GM19240 (cell line): ENCODE measurements around the gene ANAPC1.
A peak's percentile ranks its signal among the peaks of the same experiment; 100 is the strongest.
"Not testable (repeated sequence)": the region's sequence is repeated elsewhere in the genome, so short reads cannot be mapped to it uniquely, and the experiment has no call there.

Experiments used
- DNase-seq: peaks from one replicate; pipeline ENCODE4 v3.0.0; 2011; ENCODE audit warnings: low spot score; ENCODE audit not compliant: insufficient read length

The ANAPC1 gene

DNA sequence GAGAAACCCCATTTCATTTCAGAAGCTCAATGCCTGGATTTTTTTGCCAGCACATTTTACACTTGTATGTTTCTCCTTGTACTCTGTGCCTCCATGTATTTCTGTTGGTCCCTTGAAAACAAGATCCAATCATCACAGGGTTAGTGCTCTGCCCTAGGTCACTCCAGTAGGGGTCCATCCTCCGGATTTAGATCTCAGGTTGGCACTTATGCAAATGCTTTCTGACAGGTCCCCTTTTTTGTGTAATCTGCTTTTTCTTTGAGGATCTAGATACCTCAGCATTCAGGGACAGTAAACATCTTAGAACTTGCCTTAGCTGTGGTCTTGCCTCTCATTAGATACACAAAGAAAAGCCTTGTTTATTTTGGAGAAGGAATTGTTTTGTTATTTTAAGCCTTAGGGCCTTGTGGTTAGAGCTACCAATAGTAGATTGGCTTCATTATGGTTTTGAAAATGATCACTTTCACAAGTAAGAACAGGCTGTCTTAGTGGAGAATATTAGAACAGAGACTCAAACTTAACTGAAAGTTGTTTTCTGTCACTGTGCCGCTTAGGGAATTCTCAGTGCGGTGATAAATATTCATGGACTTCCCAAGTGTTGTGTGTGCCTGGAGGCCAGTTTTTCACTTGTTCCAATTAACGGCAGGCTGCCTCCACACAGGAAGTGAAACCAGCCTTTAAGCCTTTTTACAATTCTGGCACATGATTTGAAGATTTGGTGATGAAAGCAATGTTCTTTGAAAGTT, 22.2 kb upstream of the ANAPC1 start:
- DNase-seq = no peak

DNA sequence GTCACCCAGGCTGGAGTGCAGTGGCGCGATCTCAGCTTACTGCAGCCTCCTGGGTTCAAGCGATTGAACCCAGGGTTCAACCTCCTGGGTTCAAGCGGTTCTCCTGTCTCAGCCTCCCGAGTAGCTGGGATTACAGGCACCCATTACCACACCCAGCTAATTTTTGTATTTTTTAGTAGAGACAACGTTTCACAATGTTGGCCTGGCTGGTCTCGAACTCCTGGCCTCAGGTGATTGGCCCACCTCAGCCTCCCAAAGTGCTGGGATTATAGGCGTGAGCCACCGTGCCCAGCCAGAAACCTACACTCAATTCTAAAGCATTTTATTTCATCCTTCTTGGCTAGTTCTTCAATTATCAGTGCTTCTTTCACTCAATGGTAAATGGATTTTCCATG, 21.5 kb upstream of the ANAPC1 start:
- not testable (repeated sequence) for DNase-seq

DNA sequence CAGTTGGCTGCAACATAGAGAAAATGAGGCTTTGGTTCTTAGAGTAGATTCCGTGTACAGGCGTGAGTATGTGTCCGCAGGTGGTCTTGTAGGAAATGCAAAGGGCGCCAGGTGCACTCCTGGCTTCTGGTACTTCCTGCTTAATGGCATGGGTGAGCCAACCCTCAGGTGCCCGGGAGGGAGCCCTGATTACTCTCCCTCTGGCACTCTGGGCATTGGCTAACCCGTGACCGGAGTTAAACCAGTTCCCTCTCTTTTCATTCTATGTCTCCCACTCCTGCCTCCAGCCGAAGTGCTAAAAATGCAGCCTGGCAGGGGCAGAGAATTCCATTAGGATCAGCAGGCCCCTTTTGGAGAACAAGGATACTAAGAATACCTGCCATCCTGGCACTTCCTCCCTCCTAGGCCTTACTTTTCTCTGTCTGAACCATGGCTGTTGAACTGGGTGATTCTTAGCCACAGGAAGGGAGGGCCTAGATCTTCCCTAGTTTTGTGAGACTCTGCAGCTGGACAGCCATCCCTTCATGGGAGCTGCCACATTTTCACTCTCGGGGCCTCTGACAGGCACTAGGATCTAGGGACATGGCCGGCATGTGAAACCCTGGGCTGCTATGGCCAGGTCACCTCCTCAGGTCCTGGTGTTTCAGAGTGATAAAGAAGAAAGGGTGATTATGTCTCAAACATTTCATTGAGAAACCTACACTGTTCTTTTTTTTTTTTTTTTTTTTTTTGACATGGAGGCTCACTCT, 20.9 kb upstream of the ANAPC1 start:
- DNase-seq = no peak

DNA sequence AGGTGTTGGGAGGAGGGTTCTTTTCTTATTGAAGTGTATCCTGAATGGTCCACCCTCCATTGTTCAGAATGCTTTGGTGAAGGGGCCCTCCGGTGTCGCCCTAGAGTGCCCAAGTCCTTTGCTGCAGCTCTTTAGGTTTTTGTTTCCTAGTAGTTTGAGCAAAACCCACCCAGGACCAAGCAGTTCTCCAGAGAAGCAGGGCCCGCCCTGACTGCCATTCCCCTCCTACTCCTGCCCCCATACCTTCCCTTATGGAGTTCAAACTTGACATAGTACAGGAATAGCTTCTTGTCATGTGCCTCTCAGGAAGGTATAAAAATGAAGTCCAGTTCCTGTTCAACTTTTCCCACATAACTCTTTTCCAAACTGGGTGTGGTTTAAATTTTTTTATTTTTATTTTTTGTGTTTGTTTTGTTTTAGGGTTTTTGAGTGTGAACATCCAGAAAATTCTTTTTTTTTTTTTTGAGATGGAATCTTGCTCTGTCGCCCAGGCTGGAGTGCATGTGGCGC, 20.0 kb upstream of the ANAPC1 start:
- no peak for DNase-seq

DNA sequence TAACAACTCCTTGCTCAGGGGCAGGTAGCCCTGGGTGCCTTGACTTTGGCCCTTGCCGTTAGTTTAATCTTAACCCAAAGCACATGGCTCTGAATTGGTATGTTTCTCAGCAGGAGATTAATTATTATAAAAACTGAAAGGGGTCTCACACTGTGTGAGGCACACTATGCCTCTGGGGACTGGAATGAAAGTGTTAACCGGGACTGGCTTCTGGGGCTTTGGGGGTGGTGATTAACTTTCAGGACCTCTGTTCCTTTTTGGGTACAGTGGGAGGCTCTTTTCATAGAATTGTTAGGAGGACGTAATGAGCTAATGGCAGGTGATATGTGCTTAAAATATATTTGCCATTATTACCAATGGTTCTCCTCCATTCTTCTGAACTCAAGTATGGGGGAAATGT, 19.5 kb upstream of the ANAPC1 start:
- no peak for DNase-seq

DNA sequence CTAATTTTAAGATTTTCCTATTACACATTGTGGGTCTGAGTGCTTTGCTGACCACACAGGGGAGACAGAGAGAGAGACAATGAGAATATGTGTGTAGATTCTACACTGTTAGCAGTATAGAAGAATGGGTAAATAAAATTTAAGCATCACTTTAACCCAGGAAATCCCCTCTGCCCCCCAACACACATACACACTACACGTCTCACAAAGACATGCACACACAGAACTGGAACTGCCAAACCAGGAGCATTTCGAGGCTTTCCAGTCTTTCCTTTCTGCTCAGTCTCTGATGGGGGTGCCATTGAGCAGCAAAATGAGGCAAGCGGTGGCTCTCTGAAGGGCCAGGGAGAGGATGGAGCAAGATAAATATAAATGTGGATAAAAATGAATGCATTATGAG, 16.9 kb upstream of the ANAPC1 start:
- no peak for DNase-seq

DNA sequence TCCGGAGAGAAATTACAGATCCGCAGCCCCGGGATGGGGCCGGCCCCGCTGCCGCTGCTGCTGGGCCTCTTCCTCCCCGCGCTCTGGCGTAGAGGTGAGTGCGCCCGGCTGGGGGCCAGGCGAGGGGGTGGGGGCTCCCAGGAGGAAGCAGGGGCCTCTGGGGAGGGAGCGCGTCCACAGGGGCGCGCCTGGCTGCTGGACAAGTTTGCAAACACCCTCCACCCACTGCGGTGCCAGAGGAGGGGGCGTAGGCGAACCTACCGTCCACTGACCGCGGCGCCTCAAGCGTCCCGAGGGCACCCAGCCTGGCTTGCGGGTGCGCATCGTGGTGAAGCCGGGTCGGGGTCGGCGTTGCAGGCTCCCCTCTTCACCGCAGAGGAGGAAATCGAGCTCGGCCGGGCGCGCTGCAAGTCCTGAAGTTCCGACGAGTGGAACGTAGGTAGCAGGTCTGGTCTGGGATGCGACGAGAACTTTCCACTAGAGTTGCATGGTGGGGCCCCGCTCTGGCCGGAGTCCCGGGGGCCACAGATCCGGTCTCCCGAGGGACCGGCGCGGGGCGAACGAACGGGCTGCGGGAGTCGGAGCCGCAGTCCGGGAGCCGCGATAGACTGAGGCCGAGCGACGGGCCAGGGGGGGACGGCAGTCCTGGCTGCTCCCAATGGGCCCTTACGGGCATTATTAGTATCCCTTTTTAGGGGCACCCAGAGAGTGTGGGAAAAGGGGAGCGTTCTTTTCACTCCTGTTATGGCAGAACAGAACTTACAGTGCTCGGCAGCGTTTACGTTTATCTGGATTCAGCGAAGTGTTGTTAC, 14.9 kb upstream of the ANAPC1 start:
- no peak for DNase-seq

DNA sequence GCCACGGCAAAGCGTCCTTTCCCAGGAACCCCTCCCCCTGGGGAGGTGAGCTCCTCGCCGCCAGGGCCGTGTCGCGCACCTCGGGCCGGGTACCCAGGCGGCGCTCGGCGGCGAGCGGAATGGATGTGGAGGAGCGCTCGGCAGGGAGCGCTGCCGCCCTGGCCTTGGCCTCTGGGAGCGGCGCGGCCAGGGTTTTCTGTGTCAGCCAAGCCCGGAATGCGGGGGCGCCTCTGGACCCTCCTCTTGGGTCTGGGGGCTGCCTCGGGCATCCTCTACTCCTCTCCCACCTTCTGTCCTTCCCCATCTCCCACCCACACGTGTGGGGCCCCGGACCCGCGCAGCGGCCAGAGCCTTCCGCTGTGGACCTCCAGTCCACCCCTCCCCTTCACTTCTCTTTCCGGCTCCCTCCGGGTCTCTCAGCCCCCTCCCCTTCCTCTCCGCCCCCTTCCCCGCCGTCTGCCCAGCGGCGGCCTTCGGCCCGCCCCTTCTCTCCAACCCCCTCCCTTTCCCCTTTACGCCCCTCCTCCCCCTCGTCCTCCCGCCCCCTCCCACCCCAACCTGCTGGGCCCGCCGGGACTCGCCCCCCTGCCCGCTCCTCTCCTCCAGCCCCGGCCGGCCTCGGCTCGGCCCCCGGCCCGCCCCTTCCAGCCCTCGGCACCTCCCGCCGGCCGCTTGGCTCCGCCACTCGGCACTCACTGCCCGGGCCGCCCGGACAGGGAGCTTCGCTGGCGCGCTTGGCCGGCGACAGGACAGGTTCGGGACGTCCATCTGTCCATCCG, 14.1 kb upstream of the ANAPC1 start, which contains the start of gene MERTK:
Gene MERTK (plus strand): TSS at position 684 of the 779 bp plus-strand sequence. CDS start 129 bp downstream, outside the sequence.
- DNase-seq = peak; percentile 57

DNA sequence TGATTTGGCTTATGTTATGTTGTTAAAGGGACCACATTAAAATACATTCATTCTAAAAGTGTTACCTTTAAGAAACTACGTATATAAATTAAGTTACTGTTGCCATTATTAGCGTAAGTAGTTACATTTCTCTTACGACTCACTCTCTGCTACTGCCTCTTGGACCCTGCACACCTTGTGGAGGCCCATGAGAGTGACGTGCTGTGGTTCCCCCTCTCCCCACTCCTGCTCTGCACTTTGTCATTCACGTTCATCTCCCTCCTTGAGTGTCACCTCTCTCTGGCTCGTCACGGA, 13.6 kb upstream of the ANAPC1 start:
- no peak for DNase-seq

DNA sequence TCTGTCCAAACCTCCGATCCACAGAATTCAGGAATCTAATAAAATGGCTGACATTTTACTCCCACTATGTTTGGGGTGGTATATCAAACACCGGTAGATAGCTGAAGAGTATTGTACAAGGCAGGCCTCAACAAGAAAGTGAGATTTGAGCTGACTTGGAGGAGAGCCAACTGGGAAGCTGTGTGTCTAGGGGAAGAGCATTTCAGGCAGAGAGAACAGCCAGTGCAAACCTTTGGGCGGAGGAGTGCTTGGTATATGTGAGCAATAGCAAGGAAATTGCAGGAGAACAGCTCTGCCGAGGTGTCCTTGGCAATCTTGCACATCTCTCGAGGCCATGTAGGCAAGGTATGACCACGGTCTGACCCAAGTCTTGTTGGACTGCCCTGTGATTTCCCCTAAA, 12.6 kb upstream of the ANAPC1 start:
- DNase-seq = no peak

DNA sequence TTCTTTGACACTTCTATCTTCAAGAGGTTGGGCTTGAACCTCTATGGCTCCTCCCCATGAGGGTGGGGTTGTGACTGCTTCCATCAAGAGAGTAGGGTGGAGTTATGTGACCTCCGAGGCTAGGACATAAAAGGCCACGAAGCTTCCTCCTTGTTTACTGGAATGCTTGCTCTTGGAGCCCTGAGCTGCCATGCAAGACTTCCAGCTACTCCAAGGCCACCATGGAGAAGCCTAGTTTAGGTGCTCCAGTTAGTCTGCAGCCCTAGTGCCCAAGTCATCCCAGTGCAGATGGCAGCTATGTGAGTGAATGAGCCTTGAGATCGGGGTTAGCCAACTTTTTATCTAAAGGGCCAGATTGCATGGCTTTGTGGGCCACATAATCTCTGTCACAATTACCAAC, 12.0 kb upstream of the ANAPC1 start:
- DNase-seq = no peak

DNA sequence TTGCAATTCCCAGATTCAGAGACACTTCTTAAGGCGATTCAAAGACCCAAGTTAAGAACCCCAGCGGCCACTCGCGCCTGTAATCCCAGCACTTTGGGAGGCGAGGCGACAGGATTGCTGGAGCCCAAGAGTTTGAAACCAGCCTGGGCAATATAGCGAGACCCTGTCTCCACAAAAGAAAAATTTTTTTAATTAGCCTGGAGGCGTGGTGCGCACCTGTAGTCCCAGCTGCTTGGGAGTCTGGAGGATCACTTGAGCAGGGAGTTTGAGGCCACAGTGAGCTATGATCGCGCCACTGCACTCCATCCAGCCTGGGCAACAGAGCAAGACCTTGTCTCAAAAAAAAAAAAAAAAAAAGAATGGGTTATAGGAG, 585 bp upstream of the ANAPC1 start:
- no peak for DNase-seq

DNA sequence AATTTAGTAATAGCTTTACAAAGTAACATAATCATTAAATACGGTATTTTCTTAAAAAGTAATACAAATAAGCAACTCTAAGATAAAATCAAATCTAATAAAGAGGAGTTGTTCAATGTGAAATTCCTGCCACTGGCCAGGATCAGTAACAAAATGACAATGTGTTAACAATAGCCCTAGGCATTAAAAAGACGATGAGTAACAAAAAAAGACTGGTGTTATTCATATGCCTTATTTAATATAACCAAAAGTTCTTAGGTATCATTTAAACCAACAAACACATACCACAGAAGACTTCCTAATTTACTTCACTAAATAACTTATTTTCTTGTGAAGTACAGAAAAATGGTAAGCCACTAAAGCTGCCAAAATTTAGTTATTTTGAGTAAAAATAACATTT, 11.2 kb downstream of the ANAPC1 start:
- not testable (repeated sequence) for DNase-seq

DNA sequence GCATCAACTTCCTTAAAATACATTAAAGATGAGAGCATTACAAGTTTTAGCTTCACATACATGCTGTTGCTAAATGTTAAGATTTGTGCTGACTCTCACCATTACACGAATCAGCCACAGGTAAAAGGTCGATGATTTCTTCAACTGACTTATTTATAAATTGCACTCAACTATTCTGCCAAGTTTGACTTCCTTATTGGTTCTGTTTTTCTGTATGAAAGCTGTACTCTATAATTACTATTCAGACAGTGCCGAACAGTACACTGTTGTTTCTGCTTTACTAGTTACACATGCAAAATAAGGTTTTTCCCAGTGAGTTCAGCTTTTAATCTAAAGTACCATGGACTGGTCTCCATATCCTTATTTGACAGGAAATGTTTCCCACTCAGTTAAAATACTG, 18.9 kb downstream of the ANAPC1 start:
- DNase-seq = not testable (repeated sequence)

DNA sequence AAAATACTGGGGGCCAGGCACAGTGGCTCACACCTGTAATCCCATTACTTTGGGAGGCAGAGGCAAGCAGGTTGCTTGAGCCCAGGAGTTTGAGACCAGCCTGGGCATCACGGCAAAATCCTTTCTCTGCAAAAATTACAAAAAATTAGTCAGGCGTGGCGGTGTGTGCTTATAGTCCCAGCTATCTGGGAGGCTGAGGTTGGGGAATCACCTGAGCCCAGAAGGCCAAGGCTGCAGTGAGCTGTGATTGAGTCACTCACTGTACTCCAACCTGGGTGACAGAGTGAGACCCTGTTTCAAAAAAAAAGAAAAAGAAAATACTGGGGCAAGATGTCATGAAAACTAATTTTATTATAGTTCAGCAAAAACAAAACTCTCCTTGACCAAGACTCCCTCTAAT, 24.0 kb downstream of the ANAPC1 start:
- not testable (repeated sequence) for DNase-seq

DNA sequence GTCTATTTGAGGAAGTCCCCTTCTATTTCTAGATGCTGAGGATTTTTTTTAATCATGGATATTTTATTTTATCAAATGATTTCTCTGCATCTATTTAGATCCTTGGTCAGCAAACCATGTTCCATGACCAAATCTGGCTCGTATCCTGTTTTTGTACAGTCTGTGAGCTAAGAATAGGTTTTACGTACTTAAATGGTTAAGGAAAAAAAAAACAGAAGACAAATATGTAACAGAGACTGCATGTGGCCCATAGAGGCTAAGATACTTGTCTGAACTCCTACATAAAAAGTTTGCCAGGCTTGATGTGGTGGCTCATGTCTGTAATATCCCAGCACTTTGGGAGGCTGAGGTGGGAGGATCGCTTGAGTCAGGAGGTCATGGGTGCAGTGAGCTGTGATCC, 31.4 kb downstream of the ANAPC1 start:
- not testable (repeated sequence) for DNase-seq

DNA sequence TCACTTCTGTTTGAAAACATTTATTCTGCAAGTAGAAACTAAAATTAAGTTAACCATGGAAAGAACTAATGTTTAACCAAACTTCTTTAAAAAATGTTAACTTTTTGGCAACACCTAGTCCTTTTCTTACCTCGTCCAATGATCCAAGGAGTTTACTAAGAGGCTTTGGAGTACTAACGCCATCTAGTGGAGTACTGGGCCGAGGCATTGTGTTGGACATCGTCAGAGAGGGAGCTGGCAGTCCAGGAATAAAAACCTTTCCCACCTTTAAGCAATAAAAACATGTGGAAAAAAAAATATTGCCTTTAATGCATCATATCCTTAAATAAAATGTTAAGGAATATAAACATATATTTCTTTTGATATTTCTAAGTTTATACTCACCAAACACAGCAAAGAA, 33.3 kb downstream of the ANAPC1 start:
- not testable (repeated sequence) for DNase-seq

DNA sequence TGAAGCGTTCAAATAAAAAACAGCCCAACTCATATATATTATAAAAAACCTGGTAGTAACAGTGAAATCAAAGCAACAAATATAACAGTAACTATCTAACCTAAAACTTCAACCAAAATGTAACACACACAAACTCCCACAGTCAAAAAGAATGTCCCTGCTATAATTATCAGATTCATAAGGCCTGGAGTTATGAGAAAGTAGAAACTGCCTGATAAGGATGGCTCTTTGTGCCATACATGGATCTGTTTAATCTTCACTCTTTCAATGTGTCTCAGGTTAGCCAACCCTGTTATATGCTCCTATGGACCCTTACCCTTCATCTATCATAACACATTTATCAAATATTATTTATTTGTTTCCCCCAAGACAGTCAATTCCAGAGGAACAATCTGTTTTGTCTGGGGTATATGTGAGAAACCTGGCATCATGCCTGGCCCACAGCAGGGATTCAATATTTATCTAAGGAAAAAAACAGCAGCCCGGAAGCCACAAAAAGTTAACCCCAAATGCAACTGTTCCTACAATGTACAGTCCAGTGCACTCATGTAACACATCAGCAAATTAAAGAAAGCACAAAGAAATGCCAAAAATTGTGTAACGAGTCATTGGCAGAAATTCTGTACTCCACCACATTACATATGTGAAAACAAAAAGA, 44.2 kb downstream of the ANAPC1 start:
- DNase-seq = not testable (repeated sequence)

DNA sequence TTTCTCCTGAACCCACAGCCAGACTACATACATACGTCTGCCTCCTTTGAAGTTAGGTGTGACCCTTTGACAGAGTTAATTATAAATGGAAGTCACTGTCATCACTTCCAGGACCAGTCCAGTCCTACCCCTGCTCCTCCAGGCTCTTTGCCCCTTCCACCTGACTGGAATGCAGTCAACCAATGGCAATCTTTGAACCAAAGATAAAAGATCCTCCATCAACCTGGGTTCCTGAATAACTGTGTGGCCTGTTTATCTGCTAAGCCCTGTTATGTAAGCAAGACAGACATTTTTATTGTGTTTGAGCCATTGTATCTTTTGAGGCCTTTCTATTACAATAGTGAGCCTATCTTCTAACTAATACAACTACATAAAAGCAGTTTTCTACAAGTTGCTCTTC, 45.0 kb downstream of the ANAPC1 start:
- DNase-seq = not testable (repeated sequence)

DNA sequence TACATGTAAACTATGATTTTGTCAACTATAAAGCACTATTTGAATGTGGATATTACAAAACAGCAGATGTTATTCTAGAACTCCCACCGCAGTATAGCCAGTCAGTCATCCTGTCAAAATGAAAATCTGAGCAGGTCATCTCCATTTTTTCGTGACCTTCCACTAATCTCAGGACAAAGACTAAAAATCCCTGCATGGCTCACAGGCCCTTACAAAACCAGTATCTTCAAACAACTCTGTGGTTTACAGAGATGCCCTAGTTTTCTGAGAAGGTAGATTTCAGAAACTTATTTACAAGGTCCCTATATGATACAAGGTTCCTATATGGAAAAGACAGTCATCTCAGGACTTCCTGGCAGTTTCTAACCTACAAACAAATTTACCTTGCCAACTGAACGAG, 49.8 kb downstream of the ANAPC1 start:
- not testable (repeated sequence) for DNase-seq

DNA sequence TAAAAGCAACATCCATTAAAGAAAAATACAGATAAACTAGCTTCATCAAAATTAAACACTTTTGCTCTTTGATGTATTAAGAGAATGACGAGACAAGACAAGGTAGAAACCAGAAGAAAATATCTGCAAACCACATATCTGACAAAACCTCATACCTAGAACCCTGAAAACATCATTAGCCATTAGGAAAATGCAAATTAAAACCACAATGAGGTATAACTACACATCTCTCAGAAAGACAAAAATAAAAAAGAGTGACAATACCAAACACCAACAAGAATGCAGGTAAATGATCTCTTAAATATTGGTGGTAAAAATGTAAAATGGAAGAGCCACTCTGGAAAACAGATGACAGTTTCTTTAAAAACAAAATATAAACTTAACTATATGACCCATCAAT, 53.5 kb downstream of the ANAPC1 start:
- not testable (repeated sequence) for DNase-seq
